Measurements from ENCODE around the gene CD86. TPM values are rescaled to one million over a fixed set of nuclear protein-coding genes. Genes with fewer than 3 reads are reported as not detected.

The CD86 gene
- total RNA-seq, 1 experiment from 2014 or later = not detected

- Histone ChIP-seq H3K9me3 (ENCODE audit: control insufficient read depth, insufficient read depth, low read depth, low read length) (no peaks in the 10 kb centered on the region), H3K4me1 (ENCODE audit: control insufficient read depth, insufficient read depth, low read length) (no peaks in the 10 kb centered on the region), H3K4me3 (ENCODE audit: low read depth in 2 of 2, low read length in 2 of 2) (no peak overlapping the region), H3K27me3 (ENCODE audit: control insufficient read depth, insufficient read depth, low read length) (peaks cover 10% of the 10 kb centered on the region), H3K36me3 (ENCODE audit: control insufficient read depth, insufficient read depth, low read length) (no peaks in the 10 kb centered on the region), H3K27ac (ENCODE audit: low read length) (no peak overlapping the region)
- DNase-seq (ENCODE audit: low read depth, low spot score) = peak; percentile 36
- BruUV-seq (replicated peaks) = no TSS peak
- in situ Hi-C loops (cut with HindIII; ENCODE audit: low pct_unique_long_range_greater_than_20kb, low sequenced_read_pairs) (no loop called here), intact Hi-C loops (cut with micrococcal nuclease; ENCODE audit: unreplicated experiment) (loop anchor here (1.0 to 2.0 kb wide), 2 partner anchors 157 to 199 kb away; no protein-coding TSS in a partner anchor)
- TF ChIP-seq REST (IDR thresholded peaks at IDR 0.05; ENCODE audit: insufficient read depth in 1 of 2, low read depth in 2 of 2, low read length in 1 of 2) = no peak
- TF ChIP-seq CTCF (IDR thresholded peaks at IDR 0.05) = peak; percentile 53
- ChIA-PET CTCF (interaction anchor here (0.6 to 1.6 kb wide), 6 partner anchors 199 to 283 kb away, joined by 3 to 5 read pairs (median 4); partner anchors contain the start of gene FAM162A), POLR2A (interaction anchor here (0.7 kb wide), 1 partner anchor 342 kb away, joined by 4 read pairs; no protein-coding TSS in a partner anchor)
- ATAC-seq = peak; percentile 78
Measured at GRCh38 chr3:122101646-122102045, 46.5 kb downstream of the CD86 start.

- intact Hi-C loops (cut with micrococcal nuclease; ENCODE audit: unreplicated experiment) = no loop called here
- no peak for ATAC-seq
Measured at GRCh38 chr3:122102191-122102935, 47.2 kb downstream of the CD86 start.

More at GRCh38 chr3:122102191-122102935, 47.2 kb downstream of the CD86 start:
- Histone ChIP-seq H3K4me3 (ENCODE audit: low read depth in 2 of 2, low read length in 2 of 2) (no peak overlapping the region), H3K27ac (ENCODE audit: low read length) (no peak overlapping the region), H3K36me3 (ENCODE audit: control insufficient read depth, insufficient read depth, low read length) (no peaks in the 10 kb centered on the region), H3K4me1 (ENCODE audit: control insufficient read depth, insufficient read depth, low read length) (no peaks in the 10 kb centered on the region), H3K27me3 (ENCODE audit: control insufficient read depth, insufficient read depth, low read length) (peaks cover 5% of the 10 kb centered on the region), H3K9me3 (ENCODE audit: control insufficient read depth, insufficient read depth, low read depth, low read length) (no peaks in the 10 kb centered on the region)
- CTCF ChIA-PET = interaction anchor here (0.5 to 1.6 kb wide), 6 partner anchors 109 to 447 kb away, joined by 3 to 5 read pairs (median 3); partner anchors contain the start of gene FAM162A
- DNase-seq (ENCODE audit: low read depth, low spot score) = no peak
- in situ Hi-C loops (cut with HindIII; ENCODE audit: low pct_unique_long_range_greater_than_20kb, low sequenced_read_pairs) = no loop called here
- POLR2A ChIA-PET = no interaction called here
- TF ChIP-seq TCF7L2 (IDR thresholded peaks at IDR 0.05; ENCODE audit: low read depth, low read length) (no peak), REST (IDR thresholded peaks at IDR 0.05; ENCODE audit: insufficient read depth in 1 of 2, low read depth in 2 of 2, low read length in 1 of 2) (no peak), SIN3A (IDR thresholded peaks at IDR 0.05; ENCODE audit: borderline replicate concordance, insufficient read depth, low read depth, low read length) (no peak), CTCF (IDR thresholded peaks at IDR 0.05) (no peak), POLR2AphosphoS5 (IDR thresholded peaks at IDR 0.05; ENCODE audit: low read depth, low read length) (no peak)
- BruUV-seq (replicated peaks) = no TSS peak
